Middle frontal gyrus (tissue), 1 donor: ENCODE results near the gene ITM2C.

Experiments used
- DNase-seq: peaks from one replicate; pipeline ENCODE4 v3.0.0-alpha.2; 2015; ENCODE audit warnings: low spot score; ENCODE audit errors: extremely low spot score

The ITM2C gene

DNA sequence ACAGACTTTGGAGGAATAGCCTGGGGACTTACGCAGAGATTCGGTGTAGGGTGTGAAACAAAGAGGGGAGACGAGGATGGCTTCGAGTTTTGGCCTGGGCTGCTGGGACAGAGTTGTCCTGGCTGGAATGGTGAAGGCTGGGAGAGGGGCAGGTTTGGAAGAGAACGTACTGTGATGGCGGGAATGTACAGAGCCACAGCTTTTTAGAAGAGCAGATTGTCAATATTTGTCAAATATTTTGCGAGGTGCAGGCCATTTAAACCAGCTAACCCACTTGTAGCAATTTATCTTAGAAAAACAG is 14.4 kb upstream of the ITM2C start:
- no peak for DNase-seq

DNA sequence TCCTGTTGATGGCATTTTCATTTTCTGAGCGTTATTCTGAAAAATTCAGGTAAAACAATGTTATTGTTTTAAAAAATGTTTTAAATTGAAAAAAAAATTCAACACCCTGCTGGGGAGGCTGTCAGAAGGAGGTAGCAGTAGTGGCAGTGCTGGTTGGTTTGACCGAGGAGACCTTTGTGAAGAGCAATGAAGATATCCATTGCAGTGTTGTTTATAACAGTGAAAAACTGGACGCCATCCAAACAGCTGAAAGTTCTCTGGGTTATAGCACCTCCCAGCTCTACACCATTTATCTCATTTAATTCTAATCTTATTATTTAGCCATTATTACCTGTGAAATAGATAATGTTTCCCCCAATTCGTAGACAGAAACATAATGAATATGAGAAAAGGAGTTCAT is 12.6 kb upstream of the ITM2C start:
- DNase-seq, result no peak

DNA sequence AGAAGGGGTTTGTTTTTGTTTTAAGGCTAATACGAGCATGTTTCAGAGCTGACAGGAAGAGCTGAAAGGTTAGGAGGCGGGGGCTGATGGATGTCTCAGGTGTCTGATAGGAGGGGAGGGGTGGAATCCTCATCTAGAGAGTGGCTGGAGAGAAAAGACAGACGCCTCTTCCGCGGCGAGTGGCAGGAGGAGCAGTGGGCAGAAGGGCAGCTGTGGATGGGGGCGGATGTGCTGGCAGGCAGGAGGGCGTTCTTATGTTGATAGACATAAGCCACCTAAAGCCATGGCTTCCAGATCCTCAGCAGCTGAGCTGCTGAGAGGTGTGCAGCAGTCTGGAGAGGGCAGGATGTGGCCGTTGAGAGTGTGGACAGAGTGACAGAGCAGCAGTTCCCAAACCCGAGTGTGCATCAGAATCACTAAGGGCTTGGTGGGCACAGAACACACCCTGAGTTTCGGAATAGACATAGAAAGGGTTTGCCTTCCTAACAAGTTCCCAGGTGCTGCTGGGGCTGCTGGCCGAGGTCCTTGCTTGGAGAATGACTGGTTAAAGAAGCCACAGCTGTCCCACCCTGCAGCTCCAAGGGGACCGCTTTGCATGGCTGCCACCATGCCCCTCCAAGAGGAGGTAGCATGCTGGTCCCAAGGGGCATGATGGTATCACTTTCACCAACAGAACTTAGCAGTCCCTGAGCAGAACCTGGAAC is 3.0 kb upstream of the ITM2C start:
- DNase-seq, result no peak

DNA sequence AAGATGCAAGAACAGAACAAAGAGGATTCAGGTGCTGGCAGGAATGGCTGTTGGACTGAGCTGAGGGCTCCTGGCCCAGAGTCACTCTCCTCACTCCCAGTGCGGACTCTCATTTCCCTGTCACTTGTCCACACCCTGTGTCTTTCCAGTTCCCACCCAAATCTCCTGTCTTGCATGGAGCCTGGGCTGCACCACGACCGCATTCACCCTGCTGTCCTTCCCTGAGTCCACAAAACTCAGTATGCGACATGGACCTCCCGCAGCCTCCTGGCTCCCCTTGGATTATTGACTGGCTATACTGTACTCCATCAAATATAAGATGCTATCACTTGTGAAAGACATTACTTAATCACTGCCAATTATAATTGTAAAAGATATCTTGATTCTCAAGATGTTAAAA is 2.5 kb upstream of the ITM2C start:
- no peak for DNase-seq

DNA sequence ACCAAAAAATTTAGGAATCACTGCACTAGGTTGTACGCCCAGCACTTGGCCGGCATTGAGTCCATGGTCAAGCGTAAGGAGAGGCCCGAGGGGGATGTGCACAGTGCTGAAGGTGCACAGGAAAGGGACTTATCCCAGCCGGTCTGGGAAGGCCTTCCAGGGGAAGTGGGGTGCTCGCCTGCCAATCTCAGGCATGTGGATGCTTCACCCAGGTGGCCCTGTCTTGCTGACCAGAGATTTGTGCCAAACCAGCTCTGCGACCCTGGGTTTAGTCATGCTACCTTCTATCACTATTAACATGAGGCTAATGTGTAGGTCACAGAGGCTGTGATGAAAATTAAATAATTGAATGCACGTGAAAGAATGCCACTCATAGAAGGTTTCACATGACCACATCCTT is 1.7 kb upstream of the ITM2C start:
- DNase-seq, result no peak

DNA sequence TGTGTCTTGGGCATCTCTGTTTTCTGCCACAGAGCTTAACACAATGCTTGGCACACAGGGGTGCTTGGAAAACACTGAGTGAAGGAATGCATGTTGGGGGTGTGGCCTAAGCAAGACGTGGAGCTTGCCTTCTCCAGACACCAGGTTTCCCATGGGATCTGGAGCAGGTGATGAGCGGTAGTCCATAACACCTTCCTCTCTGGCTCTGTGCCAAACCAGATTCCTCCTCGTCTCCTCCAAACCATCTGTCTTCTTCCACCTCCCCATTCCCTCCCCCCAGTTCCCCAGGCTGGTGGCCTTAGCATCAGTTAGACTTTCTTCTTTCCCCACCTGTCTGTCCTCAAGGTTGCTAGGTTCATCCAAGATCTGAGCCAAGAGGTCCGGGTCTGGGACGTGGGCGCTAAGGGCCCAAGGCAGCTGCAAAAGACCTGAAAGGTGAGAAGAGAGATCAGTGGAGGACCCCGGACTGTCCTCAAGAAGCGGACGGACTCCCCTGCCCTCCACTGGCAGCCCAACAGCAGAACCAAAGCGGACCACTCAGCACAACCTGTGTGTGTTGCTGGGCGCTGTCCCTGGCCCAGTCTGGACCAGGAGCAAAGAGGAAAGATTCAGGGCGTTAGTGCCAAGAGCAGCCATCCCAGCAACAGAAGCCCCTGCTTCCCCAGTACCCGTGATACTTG is 1.2 kb upstream of the ITM2C start:
- DNase-seq, result no peak

DNA sequence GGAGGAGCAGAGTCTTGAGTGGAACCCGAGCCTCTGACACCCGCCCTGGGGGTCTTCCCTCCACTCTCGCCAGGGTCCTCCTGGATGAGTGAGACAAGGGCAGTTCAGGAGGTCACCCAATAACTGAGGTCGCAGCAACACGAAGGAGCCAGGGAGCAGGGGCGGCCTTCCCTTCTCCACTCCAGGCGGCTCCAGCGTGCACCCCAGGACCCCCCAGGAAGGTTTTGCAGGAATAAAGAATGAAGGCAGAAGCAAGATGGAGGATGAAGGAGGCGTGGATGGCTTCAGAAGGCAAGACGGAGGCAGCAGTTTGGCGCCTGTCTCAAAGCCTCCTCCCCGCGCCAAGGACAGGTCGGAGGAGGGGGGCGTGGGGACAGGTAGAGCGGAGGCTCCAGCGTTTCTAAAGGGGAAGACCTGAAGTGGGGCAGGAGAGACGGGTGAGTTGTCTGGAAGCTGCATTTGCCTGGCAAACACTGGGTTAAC is 579 bp upstream of the ITM2C start:
- no peak for DNase-seq

DNA sequence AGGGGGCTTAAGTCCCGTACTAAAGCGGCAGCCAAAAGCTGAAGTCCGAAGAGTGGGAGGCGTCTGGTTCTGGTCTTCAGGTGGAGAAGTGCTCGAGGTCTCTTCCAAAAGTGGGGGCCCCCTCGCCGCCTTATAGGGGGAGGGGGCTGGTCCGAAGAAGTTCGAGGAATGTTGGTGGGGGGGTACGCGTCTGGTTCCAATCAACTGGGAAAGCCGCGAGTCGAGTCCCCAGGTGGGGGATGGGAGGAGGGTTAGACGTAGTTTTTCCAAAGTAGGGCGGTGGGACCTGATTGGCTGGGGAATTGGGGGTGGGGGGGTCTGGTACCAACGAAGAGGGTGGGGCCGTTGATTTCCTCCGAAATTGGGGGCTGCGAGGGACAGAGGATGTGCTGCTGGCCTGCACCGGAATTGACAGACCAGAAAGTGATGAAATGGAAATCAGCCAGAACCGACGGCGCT is 594 bp downstream of the ITM2C start:
- DNase-seq, result no peak

DNA sequence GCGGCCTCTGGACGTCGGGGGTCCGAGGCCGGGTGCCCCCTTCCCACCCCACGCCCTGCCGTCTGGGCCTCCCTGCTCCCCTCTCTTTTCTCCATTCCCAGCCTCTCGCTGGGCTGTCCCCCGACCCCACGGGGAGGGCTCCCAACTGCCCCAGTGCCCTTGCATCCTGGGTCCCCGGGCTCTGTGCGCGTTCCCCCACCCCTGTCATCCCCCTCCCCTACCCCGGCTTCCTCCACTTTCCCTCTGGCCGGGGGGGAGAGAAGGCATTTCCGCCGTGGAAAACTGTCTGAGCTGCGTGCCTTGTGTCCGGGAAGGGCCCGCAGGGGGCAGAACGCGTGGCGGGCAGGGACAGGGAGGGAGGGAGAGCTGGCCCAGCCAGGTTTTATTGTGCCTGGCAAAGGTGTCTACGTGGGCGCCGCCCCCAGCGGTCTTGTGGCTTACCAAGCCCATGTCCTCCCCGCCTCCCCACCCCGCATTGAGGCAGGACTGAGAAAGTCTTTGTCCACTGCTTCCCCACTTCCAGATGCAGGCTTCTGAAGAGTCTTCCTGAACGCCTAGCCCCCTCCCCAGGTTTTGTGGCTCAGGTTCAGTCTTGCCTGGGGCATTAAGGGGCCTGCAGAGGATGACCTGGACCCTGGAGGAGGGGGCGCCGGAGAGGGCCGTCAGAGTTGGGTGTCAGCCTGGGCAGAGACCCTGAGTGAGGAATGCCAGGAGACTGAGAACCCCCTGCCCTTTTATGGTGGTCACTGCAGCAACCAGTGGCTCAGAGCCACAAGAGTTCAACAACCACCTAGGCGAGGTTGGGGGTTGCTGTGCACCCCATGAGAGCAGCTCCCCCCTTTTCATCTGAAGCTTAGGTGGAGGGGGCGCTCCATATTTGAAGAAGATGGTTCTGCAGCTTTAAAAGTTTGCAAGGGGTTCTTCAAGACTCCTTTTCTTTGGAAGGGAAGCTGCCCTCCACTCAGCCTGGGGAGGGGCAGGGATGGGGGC is 1.3 kb downstream of the ITM2C start:
- no peak for DNase-seq

DNA sequence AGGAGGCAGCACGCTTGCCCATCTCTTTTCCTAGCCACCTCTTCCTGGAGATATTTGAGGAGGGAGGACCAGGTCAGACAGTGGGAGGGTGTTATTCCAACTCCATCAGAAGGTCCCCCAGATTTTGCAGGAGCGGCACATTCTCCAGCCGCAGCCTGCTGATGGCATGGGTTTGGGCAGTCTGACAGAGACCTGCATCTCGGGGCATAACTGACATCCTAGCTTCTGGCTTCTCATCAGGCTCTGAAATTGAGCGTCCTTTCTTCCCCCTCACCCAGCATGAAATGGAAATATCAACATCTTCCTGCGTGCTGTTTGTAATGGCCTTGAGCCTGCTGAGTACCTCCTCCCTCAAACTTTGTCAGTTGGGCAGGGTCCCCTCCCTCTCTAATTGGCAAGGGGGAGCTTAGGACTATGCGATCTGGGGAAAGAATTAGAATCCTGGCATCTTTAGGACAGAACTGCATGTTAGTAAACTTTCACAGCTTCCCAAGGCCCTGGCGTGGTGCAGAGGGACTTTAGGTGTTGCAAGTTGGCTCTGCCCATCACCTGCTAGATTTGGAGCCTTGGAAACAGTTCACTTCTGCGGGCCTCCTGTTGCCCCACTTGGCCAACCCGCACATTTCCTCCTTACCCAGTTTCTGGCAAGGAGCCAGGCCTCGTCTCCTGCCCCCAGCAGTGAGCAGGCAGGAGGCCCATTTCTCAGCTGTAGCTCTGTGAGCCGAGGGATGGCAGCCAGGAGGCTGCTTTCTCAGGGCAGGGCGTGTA is 2.2 kb downstream of the ITM2C start:
- peak; percentile 62 for DNase-seq

DNA sequence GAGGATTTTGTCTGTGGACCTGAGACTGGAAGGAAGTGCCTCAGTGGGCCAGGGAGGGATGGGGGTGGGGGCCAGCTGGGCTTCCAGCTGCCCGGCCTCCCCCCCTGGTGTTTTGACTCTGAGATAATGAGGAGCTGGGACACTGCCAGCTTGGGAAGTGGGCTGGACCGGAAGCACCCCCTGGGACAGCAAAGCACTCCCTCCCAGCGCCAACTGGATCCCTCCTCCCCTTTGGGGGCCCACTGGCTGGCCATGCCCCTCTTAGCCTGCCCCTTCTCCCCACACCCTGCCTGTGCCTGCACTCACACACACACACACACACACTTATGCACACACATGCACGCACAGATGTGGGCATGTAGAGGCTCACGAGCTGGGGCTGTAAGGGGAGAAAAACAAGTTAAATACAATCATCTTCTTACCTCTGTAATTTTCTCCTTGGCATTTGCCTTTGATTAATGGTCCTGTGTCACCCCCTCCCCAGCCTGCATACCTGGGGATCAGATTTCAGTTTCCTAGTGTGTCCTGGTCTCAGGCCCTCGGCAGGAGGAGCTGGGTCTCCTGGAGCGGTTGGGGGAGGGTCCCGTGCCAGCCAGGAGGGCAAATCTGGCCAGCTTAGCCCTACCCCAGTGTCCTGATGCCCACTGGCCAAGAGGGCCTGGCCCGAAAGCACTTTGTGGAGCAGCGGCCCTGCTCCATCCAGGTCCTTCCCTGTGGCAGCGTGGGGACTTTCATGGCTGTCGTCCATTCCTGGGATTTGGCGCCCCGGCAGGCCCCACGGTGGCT is 3.6 kb downstream of the ITM2C start:
- DNase-seq, result no peak

DNA sequence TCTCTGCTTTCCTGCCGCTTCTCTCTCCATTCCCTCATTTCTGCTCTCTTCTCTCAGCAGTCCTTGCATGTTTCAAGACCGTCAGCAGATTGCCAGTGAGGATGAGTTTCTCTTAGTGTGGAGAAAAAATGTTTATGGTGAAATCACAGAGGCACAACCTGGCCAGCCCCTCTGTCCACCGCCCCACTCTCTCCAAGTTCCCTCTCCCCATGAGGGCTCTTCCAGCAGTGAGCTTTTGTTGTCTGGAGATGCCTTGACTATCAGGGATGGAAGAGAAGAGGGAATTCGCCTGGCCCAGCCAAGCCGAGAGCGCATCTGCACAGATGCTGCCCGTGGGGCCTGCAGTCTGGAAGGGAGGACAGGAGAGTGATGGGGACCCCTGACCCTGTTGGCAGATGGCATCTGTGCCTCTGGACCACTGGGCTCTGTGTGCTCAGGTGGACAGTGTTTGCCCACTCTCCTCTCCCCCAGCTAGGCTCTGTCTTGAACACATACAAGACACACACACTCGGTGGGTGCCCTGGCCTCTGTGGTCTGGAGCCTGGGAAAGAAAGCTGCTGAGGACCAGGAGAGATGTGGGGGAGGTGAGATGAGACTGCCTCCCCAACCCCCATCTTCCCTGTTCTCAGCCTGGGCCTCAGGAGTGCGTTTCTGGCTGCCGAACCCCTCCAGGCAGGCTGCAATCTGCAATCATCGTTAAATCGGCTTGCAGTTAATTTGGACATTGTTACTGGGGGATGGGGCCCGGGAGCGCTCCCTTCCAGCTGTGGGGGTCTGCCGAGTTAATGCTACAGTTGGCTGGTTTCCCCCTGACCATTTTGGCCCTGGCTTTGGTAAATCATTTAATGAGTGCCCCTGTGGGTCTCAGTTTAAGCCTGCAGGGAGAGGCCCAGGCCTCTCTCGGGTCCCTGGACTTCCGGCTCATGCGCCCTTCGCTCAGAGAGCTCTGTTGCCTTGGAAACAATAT is 4.5 kb downstream of the ITM2C start:
- DNase-seq, result no peak

DNA sequence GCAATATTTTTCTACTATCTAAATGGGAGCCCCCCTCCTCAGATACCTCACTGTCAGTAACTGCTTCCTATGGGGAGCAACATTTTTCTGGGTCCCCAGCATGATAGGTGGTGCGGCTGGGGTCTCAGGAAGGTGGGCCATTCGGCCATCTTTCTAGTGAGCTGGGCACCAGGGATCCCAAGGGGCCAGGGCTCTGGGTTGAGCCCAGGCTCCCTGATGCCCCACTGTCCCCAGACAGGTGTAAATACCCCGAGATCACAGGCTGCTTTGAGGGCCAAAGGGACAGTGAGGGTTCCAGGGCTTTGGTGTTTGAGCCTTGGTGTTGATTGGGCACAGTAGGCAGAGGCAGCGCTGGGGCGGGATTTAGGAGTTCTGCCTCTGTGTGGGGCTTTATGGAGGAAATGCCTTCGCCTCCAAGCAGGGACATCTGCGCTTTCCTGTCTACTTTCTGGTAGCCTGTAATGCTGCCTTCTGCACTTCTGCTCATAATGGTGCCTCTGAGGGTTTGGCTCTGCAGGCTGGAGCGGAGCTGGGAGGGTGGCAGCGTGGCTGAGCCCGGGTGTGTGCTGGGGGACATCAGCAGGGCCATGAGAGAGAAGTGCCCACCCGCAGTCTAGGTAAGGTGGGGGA is 5.3 kb downstream of the ITM2C start:
- DNase-seq, result no peak

DNA sequence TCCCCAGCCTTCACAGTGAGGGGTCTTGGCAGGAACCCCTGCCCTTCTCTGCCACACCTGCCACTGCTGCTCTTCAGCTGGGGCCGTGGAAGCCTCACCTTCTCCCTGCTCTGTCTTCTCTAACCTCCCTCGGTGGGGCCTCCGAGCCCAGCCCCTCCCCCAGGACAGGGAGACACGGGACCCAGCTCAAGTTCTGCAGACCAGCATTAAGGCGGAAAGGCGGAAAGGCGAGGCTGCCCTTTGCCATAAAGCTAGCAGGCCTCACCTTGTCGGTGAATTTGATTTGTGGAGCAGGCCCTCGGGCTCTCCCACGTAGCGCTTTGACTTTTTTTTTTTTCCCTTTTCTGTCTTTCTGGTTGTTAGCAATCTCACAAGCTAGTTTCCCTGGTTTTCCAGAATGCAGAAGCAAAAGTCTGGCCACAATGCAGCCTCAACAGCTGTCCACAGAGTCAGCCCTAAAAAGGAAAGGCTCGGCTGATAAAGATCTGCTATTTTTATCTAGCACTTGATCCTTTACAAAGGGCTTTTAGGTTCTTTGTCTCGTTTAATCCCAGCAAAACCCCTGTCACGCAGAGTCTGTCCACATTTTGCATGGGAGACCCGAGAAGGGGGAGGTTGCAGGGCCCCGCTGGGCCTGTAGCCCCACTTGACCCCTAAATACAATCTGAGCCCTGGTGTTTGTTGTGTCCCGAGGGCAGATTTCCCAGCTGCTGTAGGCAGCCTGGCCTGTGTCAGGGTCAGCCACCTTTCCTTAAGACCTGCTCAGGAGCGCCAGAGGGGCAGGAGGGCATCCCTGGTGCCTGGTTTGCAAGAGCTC is 6.0 kb downstream of the ITM2C start:
- DNase-seq, result peak; percentile 49

DNA sequence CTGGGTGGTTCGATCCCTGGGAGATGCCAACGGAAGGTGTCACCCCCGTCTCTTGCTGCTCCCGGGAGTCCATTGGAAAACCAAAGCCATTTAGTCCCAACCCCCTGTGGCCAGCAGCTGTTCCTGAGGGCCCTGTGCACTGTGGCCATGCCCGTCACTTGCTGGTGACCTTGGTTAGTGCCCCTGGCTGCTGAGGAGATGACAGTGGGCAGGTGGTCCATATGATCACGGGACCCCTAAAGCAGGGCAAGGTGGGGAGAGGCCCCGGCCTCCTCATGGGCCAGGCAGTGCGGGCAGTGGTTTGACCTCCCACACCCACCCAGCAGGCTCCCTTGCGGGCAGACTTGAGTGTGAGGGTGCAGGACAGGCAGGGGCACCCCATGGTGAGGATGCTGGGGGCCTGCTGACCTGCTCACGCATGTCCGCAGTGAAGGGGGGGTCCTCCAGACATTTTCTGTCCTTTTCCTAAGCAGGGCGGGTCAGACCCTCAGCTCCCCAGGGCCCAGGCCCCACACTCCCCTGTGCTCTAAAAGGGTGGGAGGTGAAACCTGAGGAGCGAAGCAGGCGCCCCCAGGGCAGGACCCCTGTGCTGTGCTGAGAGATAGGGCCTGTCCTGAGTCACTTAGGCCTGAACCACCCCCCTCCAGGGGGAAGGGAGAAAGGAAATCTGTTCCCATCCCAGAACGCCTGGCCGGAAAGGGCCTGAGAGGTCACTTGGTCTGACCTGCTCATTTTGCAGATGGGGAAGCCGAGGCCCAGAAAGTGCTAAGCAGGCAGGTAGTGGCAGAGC is 6.8 kb downstream of the ITM2C start:
- DNase-seq, result no peak

DNA sequence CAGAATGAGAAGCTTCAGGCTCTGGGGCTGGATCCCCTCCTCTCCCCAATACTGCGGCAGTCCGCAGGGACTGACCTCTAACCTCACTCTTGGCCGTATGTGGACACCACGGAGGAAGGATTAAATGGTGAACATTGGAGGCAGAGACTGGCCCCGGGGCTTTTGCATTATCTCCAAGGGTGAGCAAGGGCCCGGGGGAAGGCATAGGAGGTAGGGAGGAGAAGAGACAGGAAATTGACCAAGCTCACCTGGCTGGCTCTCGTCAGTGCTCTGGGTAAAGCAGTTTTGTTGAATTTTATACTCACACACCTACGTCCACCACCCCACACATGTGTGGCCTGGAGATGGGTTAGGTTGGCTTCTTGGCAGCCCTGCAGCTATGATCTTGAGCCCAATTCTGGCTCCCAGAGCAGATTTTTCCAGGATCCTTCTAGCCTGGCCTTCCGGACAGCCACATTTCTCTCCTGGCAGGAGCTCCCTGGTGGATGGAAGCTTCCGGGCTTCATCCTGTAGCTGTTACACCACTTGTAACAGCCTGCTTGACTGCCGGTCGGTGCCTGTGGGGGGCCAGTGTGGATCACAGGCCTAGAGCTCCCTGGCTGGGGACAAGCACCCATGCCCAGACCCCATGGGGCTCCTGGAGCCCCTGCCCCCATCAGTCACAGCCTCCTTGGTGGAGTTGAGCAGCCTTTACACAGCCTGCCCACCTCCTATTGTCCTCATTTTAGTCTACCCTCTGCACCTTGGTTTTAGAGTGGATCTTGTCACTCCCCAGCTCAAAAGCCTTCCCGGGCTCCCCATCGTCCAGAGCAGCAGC is 7.6 kb downstream of the ITM2C start:
- no peak for DNase-seq
